IMR-90 (cell line): Measurements from ENCODE around the gene PBX4. TPM values are rescaled to one million over a fixed set of nuclear protein-coding genes. Genes with fewer than 3 reads are reported as not detected.

Experiments used
- ATAC-seq: fragments of 200-7000 bp; cut with Tn5 transposase; 2 replicates; pipeline ENCODE4 v1.9.1; 2020; ENCODE audit warnings: low read depth, mild to moderate bottlenecking, moderate library complexity
- BruUV-seq: library from RNA; stranded (reverse); fragments of 400-500 nt; replicated peaks from 2 replicates; lab custom pipeline; 2021; lab: Mats Ljungman, UMichigan
- CTCF ChIA-PET: fragments of 300-600 bp; formaldehyde crosslinking; extraction: SDS; loops from one replicate; lab custom pipeline; 2021; ENCODE audit warnings: antibody characterized with exemption; lab: Yijun Ruan, JAX
- POLR2A ChIA-PET: fragments of 300-600 bp; sonication (Branson Sonifier 250); formaldehyde crosslinking; loops from one replicate; lab custom pipeline; 2022; ENCODE audit warnings: antibody characterized with exemption; ENCODE audit not compliant: unreplicated experiment; lab: Charles Lee
- DNase-seq: peaks from one replicate; pipeline ENCODE4 v3.0.0; 2013
- H2AFZ ChIP-seq: replicated peaks from 2 replicates; pipeline ENCODE3; 2013; ENCODE audit warnings: low read length, mild to moderate bottlenecking; ENCODE audit not compliant: poor library complexity
- H2AK5ac ChIP-seq: 2 replicates; pipeline ENCODE4 v1.6.1; 2013; ENCODE audit warnings: low read depth, low read length, inconsistent platforms
- H2AK9ac ChIP-seq: replicated peaks from 2 replicates; pipeline ENCODE3; 2013; ENCODE audit warnings: mild to moderate bottlenecking, low read depth, low read length, moderate library complexity; ENCODE audit not compliant: poor library complexity
- H2BK120ac ChIP-seq: 2 replicates; pipeline ENCODE4 v1.6.1; 2013; ENCODE audit warnings: low read depth, low read length, inconsistent platforms
- H2BK15ac ChIP-seq: 3 replicates; pipeline ENCODE4 v1.6.1; 2013; ENCODE audit warnings: low read depth, low read length, inconsistent platforms
- H2BK20ac ChIP-seq: 2 replicates; pipeline ENCODE4 v1.6.1; 2013; ENCODE audit warnings: low read depth, mild to moderate bottlenecking, inconsistent platforms, low read length, moderate library complexity
- H2BK5ac ChIP-seq: 2 replicates; pipeline ENCODE4 v1.6.1; 2013; ENCODE audit warnings: mild to moderate bottlenecking, low read depth, low read length, inconsistent platforms; ENCODE audit not compliant: poor library complexity, severe bottlenecking
- H3K14ac ChIP-seq: replicated peaks from 2 replicates; pipeline ENCODE4 v1.6.1; 2013; ENCODE audit warnings: low read depth, low read length, inconsistent platforms
- H3K18ac ChIP-seq: 2 replicates; pipeline ENCODE4 v1.6.1; 2013; ENCODE audit warnings: low read depth, low read length, control low read depth
- H3K23ac ChIP-seq: 2 replicates; pipeline ENCODE4 v1.6.1; 2013; ENCODE audit warnings: low read depth, low read length, inconsistent platforms
- H3K27ac ChIP-seq: 2 replicates; pipeline ENCODE4 v1.5.1; 2013; ENCODE audit warnings: mild to moderate bottlenecking, control low read depth, low read length; ENCODE audit not compliant: insufficient read depth
- H3K27me3 ChIP-seq: 2 replicates; pipeline ENCODE4 v1.6.1; 2013; ENCODE audit warnings: low read length; ENCODE audit not compliant: control insufficient read depth, insufficient read depth
- H3K36me3 ChIP-seq: 2 replicates; pipeline ENCODE4 v1.6.1; 2013; ENCODE audit warnings: low read length, mixed read lengths; ENCODE audit not compliant: control insufficient read depth, insufficient read depth
- H3K4ac ChIP-seq: 2 replicates; pipeline ENCODE4 v1.6.1; 2013; ENCODE audit warnings: low read depth, low read length, inconsistent platforms
- H3K4me1 ChIP-seq: 2 replicates; pipeline ENCODE4 v1.6.1; 2013; ENCODE audit warnings: low read length, mixed read lengths; ENCODE audit not compliant: control insufficient read depth, insufficient read depth
- H3K4me2 ChIP-seq: 2 replicates; pipeline ENCODE4 v1.6.1; 2013; ENCODE audit warnings: low read depth, mild to moderate bottlenecking, control low read depth, low read length, moderate library complexity
- H3K4me3 ChIP-seq: 2 replicates; pipeline ENCODE4 v1.5.1; 2013; ENCODE audit warnings: low read depth, mild to moderate bottlenecking, control low read depth, low read length, moderate library complexity; ENCODE audit not compliant: insufficient read depth
- H3K56ac ChIP-seq: 2 replicates; pipeline ENCODE4 v1.6.1; 2013; ENCODE audit warnings: low read length, inconsistent platforms; ENCODE audit not compliant: insufficient read depth; ENCODE audit errors: extremely low read depth
- H3K79me1 ChIP-seq, 2 experiments: 2 replicates each; pipeline ENCODE4 v1.6.1; 2013; ENCODE audit warnings: low read length in 2 of 2, inconsistent platforms in 1 of 2, low read depth in 1 of 2
- H3K9ac ChIP-seq: 2 replicates; pipeline ENCODE4 v1.6.1; 2013; ENCODE audit warnings: low read depth, low read length, control low read depth
- H3K9me1 ChIP-seq: 2 replicates; pipeline ENCODE4 v1.6.1; 2013; ENCODE audit warnings: low read length, inconsistent platforms; ENCODE audit not compliant: insufficient read depth
- H3K9me3 ChIP-seq: 2 replicates; pipeline ENCODE4 v1.6.1; 2013; ENCODE audit warnings: low read length; ENCODE audit not compliant: control insufficient read depth, insufficient read depth
- H4K20me1 ChIP-seq: 2 replicates; pipeline ENCODE4 v1.6.1; 2013; ENCODE audit warnings: low read length, inconsistent platforms; ENCODE audit not compliant: insufficient read depth
- H4K5ac ChIP-seq: 2 replicates; pipeline ENCODE4 v1.6.1; 2013; ENCODE audit warnings: mild to moderate bottlenecking, low read depth, low read length, control low read depth
- H4K8ac ChIP-seq, 2 experiments: 2 replicates each; pipeline ENCODE4 v1.6.1; 2013; ENCODE audit warnings: low read depth in 2 of 2, low read length in 2 of 2, control low read depth in 1 of 2, inconsistent platforms in 1 of 2
- H4K91ac ChIP-seq: 2 replicates; pipeline ENCODE4 v1.6.1; 2013; ENCODE audit warnings: low read depth, low read length, inconsistent platforms; ENCODE audit not compliant: insufficient read depth
- CHD1 ChIP-seq: IDR thresholded peaks from 2 replicates; pipeline ENCODE4 v1.6.1; 2012; ENCODE audit warnings: low read depth, low read length, improper control_type of control experiment
- RFX5 ChIP-seq: IDR thresholded peaks from 2 replicates; pipeline ENCODE4 v1.8.0; 2012; ENCODE audit warnings: low read depth, mild to moderate bottlenecking, low read length, moderate library complexity
- WGBS, 2 experiments: methylation state at CpG; one replicate each; pipeline versions ENCODE4 v1.1.5 to v1.1.7; 2013; ENCODE audit warnings: missing lambda C conversion rate in 2 of 2; ENCODE audit not compliant: insufficient read length in 1 of 2; ENCODE audit errors: extremely low coverage in 2 of 2; 5-methylcytosine and 5-hydroxymethylcytosine counted together
- dilution Hi-C: fragments of 300-500 bp; cut with HindIII; formaldehyde crosslinking; loops from one replicate; pipeline ENCODE4 v1.14.3; 2018; ENCODE audit warnings: low sequenced_read_pairs; ENCODE audit not compliant: unreplicated experiment
- in situ Hi-C: fragments of 300-500 bp; cut with MboI; formaldehyde crosslinking; loops from 3 replicates; pipeline ENCODE4 v1.14.3; 2019; ENCODE audit warnings: low sequenced_read_pairs, inconsistent platforms, mixed read lengths
- intact Hi-C: fragments of 100-400 bp; cut with micrococcal nuclease; formaldehyde crosslinking; loops from 2 replicates; pipeline ENCODE4 v1.10.0; 2022
- polyA plus RNA-seq, 3 experiments: library from polyadenylated mRNA; depleted of rRNA; stranded (reverse); fragments of >200 nt; gene quantifications; 2 replicates each; pipeline ENCODE4 v1.2.3, GENCODE V29; 2012; ENCODE audit warnings: low replicate concordance in 1 of 3
- total RNA-seq: library from RNA; depleted of rRNA; stranded (reverse); fragments of >200 nt; gene quantifications from 2 replicates; pipeline ENCODE4 v1.2.3, GENCODE V29; 2012

The PBX4 gene
- total and polyA plus RNA-seq, 2 of the 4 experiments (the other 2 are of a cell fraction), result 0.90 to 2.9 TPM

DNA sequence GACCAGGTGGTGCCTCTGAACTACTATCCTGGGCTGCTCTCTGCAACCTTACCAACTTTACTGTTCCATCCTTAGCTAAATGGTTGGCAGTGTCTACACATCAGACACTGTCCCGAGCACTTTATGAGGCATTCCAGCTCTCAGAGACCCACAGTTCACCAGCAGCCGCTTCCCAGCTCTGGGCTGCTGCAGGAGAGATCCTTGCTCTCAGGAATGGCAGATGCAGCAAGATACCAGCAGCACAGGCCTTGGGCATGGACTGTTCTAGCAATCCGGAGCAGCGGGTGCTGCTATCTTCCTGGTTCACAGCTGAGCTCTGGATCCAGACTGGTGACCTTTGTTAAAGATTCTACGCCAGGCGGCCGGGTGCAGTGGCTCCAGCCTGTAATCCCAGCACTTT lies 12.9 kb upstream of the PBX4 start:
- BruUV-seq, result no TSS peak
- no peak for ATAC-seq
- CTCF ChIA-PET, result no interaction called here

More for the DNA sequence above, 12.9 kb upstream of the PBX4 start:
- H3K27me3 ChIP-seq, result no peaks in the 10 kb centered on the region; the same call in 1 of the 2 replicates
- H3K4ac ChIP-seq, result no peak overlapping the region
- no peak overlapping the region for H4K8ac ChIP-seq
- H3K9ac ChIP-seq, result no peak overlapping the region
- no peak overlapping the region for H2BK120ac ChIP-seq
- TF ChIP-seq RFX5 (no peak), CHD1 (no peak)
- WGBS, 2 experiments, result 86% methylated on average over 4 of the region's 7 CpGs; no CpG with 5 or more reads in 1 of the 2 experiments
- peaks cover 42% of the 10 kb centered on the region for H3K36me3 ChIP-seq
- intact Hi-C loops (no loop called here), dilution Hi-C loops (no loop called here), in situ Hi-C loops (loop anchor here (25.0 kb wide), 1 partner anchor 244 kb away; no protein-coding TSS in a partner anchor)
- H2BK5ac ChIP-seq, result no peak overlapping the region
- no peak overlapping the region for H3K14ac ChIP-seq
- H3K56ac ChIP-seq, result no peak overlapping the region
- H4K20me1 ChIP-seq, result no peaks in the 10 kb centered on the region
- no peaks in the 10 kb centered on the region for H3K4me1 ChIP-seq
- H4K91ac ChIP-seq, result no peak overlapping the region
- H3K9me3 ChIP-seq, result no peaks in the 10 kb centered on the region
- H3K9me1 ChIP-seq, result peaks cover 3% of the 10 kb centered on the region
- no peak overlapping the region for H3K4me2 ChIP-seq
- no peak overlapping the region for H2AFZ ChIP-seq
- H3K18ac ChIP-seq, result no peak overlapping the region
- H2BK20ac ChIP-seq, result no peak overlapping the region
- no peak overlapping the region for H3K4me3 ChIP-seq
- H2AK5ac ChIP-seq, result no peak overlapping the region
- H4K5ac ChIP-seq, result no peak overlapping the region
- no peaks in the 10 kb centered on the region for H3K79me1 ChIP-seq
- no peak overlapping the region for H3K27ac ChIP-seq
- POLR2A ChIA-PET, result no interaction called here
- H3K23ac ChIP-seq, result no peak overlapping the region
- DNase-seq, result no peak
- no peak overlapping the region for H2BK15ac ChIP-seq
- no peak overlapping the region for H2AK9ac ChIP-seq
